Subcutaneous abdominal adipose tissue (tissue), 5 donors: ENCODE measurements around the gene NWD2.

ENCODE experiments used
- H3K27ac ChIP-seq: one replicate; pipeline ENCODE4 v1.7.0; 2013; ENCODE audit warnings: low read depth, mild to moderate bottlenecking, inconsistent platforms, low read length, moderate library complexity
- H3K27me3 ChIP-seq, 5 donors: one replicate each; pipeline ENCODE4 v1.7.0; 2013; ENCODE audit warnings: low read length in 5 of 5, inconsistent platforms in 1 of 5; ENCODE audit not compliant: control insufficient read depth in 5 of 5, insufficient read depth in 4 of 5
- H3K36me3 ChIP-seq, 5 donors: one replicate each; pipeline ENCODE4 v1.7.0; 2013; ENCODE audit warnings: low read length in 5 of 5; ENCODE audit not compliant: control insufficient read depth in 5 of 5, insufficient read depth in 5 of 5
- H3K4me1 ChIP-seq, 5 donors: one replicate each; pipeline ENCODE4 v1.7.0; 2013; ENCODE audit warnings: low read length in 5 of 5, mild to moderate bottlenecking in 3 of 5, moderate library complexity in 1 of 5; ENCODE audit not compliant: control insufficient read depth in 5 of 5, insufficient read depth in 5 of 5
- H3K4me3 ChIP-seq, 5 donors: one replicate each; pipeline ENCODE4 v1.7.0; 2013; ENCODE audit warnings: low read length in 5 of 5, low read depth in 1 of 5
- H3K9ac ChIP-seq, 5 donors: one replicate each; pipeline ENCODE4 v1.7.0; 2013; ENCODE audit warnings: low read length in 5 of 5, mild to moderate bottlenecking in 4 of 5, moderate library complexity in 3 of 5
- H3K9me3 ChIP-seq, 5 donors: one replicate each; pipeline ENCODE4 v1.7.0; 2013; ENCODE audit warnings: low read length in 5 of 5; ENCODE audit not compliant: control insufficient read depth in 5 of 5
- donor health status: healthy.
- donor health status: healthy.
- donor health status: healthy.
- donor health status: healthy.
- donor health status: healthy.

NWD2 gene

GRCh38 chr4:37279894-37280592 lies 35.5 kb downstream of the NWD2 start:
- Histone ChIP-seq H3K27me3 (no peaks in the 10 kb centered on the region), H3K4me3 (no peak overlapping the region), H3K9me3 (peaks cover 0 to 8% (median 0%) of the 10 kb centered on the region in 5 donors), H3K36me3 (no peaks in the 10 kb centered on the region), H3K9ac (no peak overlapping the region), H3K27ac (no peak overlapping the region), H3K4me1 (no peaks in the 10 kb centered on the region)

DNA sequence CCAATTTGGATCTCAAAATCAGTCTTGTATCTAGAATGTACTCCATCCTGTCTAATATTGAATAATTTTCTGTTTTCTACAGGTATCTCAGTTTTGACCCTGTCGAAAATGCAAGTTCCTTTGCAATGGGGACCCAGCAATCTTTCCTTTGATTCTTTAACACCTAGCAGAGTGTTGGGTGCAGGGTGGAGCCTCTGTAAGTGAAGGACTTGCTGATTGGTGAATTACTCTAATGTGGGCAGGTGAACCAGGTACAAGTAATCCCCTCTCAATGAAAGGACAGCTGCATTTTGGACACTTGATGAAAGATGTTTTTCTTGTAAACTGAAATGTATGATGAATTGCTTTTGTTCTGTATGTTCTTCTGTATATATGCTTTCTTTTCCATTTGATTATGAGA lies 54.9 kb downstream of the NWD2 start:
- no peak overlapping the region for H3K27ac ChIP-seq

GRCh38 chr4:37304612-37305011 lies 60.1 kb downstream of the NWD2 start:
- Histone ChIP-seq H3K27me3 (no peaks in the 10 kb centered on the region), H3K36me3 (no peaks in the 10 kb centered on the region), H3K27ac (no peak overlapping the region), H3K9ac (no peak overlapping the region), H3K9me3 (peaks cover 0 to 15% (median 7%) of the 10 kb centered on the region in 5 donors), H3K4me3 (no peak overlapping the region), H3K4me1 (no peaks in the 10 kb centered on the region)

More for the DNA sequence above, 54.9 kb downstream of the NWD2 start:
- H3K4me3 ChIP-seq = no peak overlapping the region
- H3K27me3 ChIP-seq = no peaks in the 10 kb centered on the region
- no peaks in the 10 kb centered on the region for H3K36me3 ChIP-seq
- H3K9ac ChIP-seq = no peak overlapping the region
- no peaks in the 10 kb centered on the region for H3K4me1 ChIP-seq
- no peaks in the 10 kb centered on the region for H3K9me3 ChIP-seq

- no peak overlapping the region for H3K4me3 ChIP-seq
- H3K9me3 ChIP-seq = peaks cover 0 to 17% (median 10%) of the 10 kb centered on the region in 5 donors
- no peaks in the 10 kb centered on the region for H3K27me3 ChIP-seq
- H3K27ac ChIP-seq = no peak overlapping the region
- no peak overlapping the region for H3K9ac ChIP-seq
- H3K36me3 ChIP-seq = no peaks in the 10 kb centered on the region
- H3K4me1 ChIP-seq = no peaks in the 10 kb centered on the region
Measured at GRCh38 chr4:37305984-37306383, 61.4 kb downstream of the NWD2 start.

DNA sequence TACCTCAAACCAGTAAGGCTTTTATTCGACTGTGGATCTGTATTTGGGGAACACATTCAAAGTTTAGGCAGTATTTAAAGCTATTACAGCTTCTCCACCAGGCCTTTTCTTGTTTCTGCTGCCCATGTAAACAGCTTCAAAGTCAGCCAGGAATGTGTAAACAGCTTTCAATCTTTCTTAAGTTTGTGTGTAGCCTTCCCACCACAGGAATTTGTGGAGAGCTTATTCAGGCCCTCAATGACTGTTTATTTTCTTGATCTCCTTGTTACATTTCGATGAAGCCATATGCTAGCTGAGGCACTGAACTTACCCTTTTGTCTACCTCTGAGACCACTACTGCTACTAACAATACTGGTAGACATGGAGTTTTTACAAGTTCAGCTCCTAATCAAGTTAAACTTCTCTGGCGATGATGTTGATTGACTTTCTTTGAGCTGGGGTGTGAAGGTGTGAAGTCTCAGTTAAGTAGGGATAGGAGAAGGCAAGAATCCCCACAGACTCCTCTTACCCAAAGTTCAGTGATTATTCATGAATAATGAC lies 72.6 kb downstream of the NWD2 start:
- Histone ChIP-seq H3K4me1 (no peaks in the 10 kb centered on the region), H3K36me3 (no peaks in the 10 kb centered on the region), H3K4me3 (no peak overlapping the region), H3K27me3 (no peaks in the 10 kb centered on the region), H3K9ac (no peak overlapping the region), H3K9me3 (peaks cover 0 to 3% (median 0%) of the 10 kb centered on the region in 5 donors), H3K27ac (no peak overlapping the region)

DNA sequence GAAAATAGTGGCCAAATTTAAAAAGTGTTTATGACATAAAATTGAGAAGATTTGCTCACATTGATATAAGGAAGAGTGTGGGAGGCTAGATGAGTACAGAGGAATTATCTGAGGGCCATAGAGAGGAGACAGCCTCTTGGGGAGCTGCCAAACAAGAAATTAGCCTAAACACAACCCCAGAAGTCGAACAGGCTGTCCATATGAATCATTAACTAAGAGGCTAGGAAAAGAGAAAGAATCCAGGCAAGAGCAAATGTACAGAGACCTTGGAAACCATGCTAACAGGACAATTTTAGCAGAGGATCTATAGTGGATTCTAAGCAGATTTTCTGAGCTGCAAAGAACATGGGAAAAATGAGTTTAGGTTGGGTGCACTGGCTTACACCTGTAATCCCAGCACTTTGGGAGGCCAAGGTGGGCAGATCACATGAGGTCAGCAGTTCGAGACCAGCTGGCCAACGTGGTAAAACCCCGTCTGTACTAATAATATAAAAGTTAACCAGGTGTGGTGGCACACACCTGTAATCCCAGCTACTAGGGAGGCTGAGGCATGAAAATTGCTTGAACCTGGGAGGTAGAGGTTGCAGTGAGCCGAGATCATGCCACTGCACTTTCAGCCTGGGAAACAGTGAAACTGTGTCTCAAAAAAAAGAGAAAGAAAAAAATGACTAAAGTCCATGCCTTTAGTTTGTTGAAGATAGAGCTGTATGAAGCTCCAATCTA lies 76.1 kb downstream of the NWD2 start:
- no peak overlapping the region for H3K9ac ChIP-seq
- H3K27ac ChIP-seq = no peak overlapping the region
- no peaks in the 10 kb centered on the region for H3K36me3 ChIP-seq
- H3K27me3 ChIP-seq = no peaks in the 10 kb centered on the region
- no peak overlapping the region for H3K4me3 ChIP-seq
- no peaks in the 10 kb centered on the region for H3K4me1 ChIP-seq
- no peaks in the 10 kb centered on the region for H3K9me3 ChIP-seq

DNA sequence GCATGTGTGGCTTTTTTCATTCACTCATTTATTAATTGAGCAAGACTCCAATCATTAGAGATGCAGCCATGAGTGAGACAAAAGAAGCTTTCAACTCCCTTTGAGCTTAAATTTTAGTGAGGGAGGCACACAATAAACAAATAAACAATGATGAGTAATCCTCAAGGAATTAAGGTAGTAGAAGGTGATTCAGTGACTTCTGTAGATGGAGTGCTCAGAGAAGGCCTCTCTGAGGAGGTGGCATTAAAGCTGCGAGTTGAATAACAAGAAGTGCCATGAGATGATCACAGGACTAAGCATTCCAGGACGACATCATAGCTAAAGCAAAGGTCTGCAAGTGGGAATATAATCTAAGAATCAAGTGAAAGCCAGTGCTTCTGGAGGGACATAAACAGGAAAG lies 77.6 kb downstream of the NWD2 start:
- Histone ChIP-seq H3K9me3 (no peaks in the 10 kb centered on the region), H3K36me3 (peaks cover 0 to 5% (median 0%) of the 10 kb centered on the region in 5 donors), H3K4me3 (no peak overlapping the region), H3K9ac (no peak overlapping the region), H3K27ac (no peak overlapping the region), H3K27me3 (no peaks in the 10 kb centered on the region), H3K4me1 (no peaks in the 10 kb centered on the region)

DNA sequence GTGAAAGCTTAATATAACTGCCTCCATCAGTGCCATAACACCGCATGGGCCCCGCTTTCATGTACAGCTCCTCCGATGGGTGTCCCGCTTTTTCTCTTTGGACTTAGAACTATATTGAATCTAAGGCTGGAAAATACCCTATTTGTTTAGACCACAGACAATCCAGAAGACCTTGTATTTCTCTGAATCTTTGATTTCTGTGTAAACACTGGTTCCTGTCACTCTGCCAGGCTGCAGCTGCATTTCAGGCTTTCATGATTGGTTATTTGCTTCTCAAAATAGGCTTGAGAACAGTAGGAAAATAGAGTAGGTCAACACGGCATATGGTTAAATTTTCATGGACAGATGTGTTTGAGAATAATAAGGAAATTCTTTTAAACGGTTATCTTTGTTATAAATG lies 80.0 kb downstream of the NWD2 start:
- Histone ChIP-seq H3K36me3 (peaks cover 0 to 5% (median 0%) of the 10 kb centered on the region in 5 donors), H3K4me1 (no peaks in the 10 kb centered on the region), H3K4me3 (no peak overlapping the region), H3K27ac (no peak overlapping the region), H3K9me3 (no peaks in the 10 kb centered on the region), H3K9ac (no peak overlapping the region), H3K27me3 (no peaks in the 10 kb centered on the region)

- Histone ChIP-seq H3K36me3 (peaks cover 0 to 5% (median 0%) of the 10 kb centered on the region in 5 donors), H3K27me3 (no peaks in the 10 kb centered on the region), H3K4me3 (no peak overlapping the region), H3K9ac (no peak overlapping the region), H3K9me3 (no peaks in the 10 kb centered on the region), H3K27ac (no peak overlapping the region), H3K4me1 (no peaks in the 10 kb centered on the region)
Measured at GRCh38 chr4:37326852-37327251, 82.3 kb downstream of the NWD2 start.

DNA sequence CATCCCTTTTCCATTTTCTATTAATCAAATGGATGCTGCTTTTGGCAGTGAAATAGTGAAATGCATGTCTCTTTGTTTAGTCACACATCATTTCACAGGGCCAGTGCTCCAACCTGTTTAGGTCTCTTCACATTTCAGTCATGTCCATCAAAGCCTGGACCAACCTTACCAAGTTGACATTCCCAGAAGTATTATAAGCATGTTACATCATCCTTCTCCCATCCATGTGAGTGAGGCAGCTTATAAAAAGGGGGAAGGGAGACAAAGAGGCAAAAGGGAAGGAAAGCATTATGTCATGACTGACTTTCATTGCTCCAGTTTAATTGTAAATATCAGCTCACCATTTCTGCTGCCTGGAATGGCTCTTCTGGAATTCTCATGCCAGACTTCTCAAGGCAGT lies 94.4 kb downstream of the NWD2 start:
- Histone ChIP-seq H3K4me1 (no peaks in the 10 kb centered on the region), H3K9me3 (peaks cover 0 to 5% (median 0%) of the 10 kb centered on the region in 5 donors), H3K36me3 (no peaks in the 10 kb centered on the region), H3K4me3 (no peak overlapping the region), H3K9ac (no peak overlapping the region), H3K27ac (no peak overlapping the region), H3K27me3 (no peaks in the 10 kb centered on the region)
